Measurements from ENCODE around the gene DNASE1L2.

Gene DNASE1L2

GRCh38 chr16:2204416-2205103 is 31.7 kb upstream of the DNASE1L2 start:
- DNase-seq = peak; percentile 39

- peak; percentile 99 for DNase-seq
Observed at GRCh38 chr16:2205104-2205966, 30.9 kb upstream of the DNASE1L2 start, which contains the start of gene MLST8. Gene MLST8, plus strand, starts transcription at chr16:2205454. Its CDS starts 632 bp downstream, at chr16:2206086.

GRCh38 chr16:2205967-2206313 is 30.3 kb upstream of the DNASE1L2 start:
- no peak for DNase-seq

GRCh38 chr16:2206420-2206779 is 29.8 kb upstream of the DNASE1L2 start:
- no peak for DNase-seq

GRCh38 chr16:2206780-2207433 is 29.3 kb upstream of the DNASE1L2 start:
- DNase-seq = no peak

GRCh38 chr16:2207872-2208271 is 28.4 kb upstream of the DNASE1L2 start:
- no peak for DNase-seq

- DNase-seq = no peak
Observed at GRCh38 chr16:2208308-2208707, 27.9 kb upstream of the DNASE1L2 start.

- DNase-seq = no peak
Observed at GRCh38 chr16:2208772-2209171, 27.5 kb upstream of the DNASE1L2 start.

GRCh38 chr16:2209258-2210008 is 26.8 kb upstream of the DNASE1L2 start:
- DNase-seq = no peak

GRCh38 chr16:2210009-2210332 is 26.3 kb upstream of the DNASE1L2 start:
- DNase-seq = no peak

- DNase-seq = no peak
Observed at GRCh38 chr16:2210386-2211365, 25.6 kb upstream of the DNASE1L2 start, which contains the start of gene BRICD5. Gene BRICD5, minus strand, starts transcription at chr16:2210863. Its CDS starts 30 bp downstream, at chr16:2210833.

GRCh38 chr16:2211923-2212347 is 24.3 kb upstream of the DNASE1L2 start:
- no peak for DNase-seq

- DNase-seq = no peak
Observed at GRCh38 chr16:2212362-2213324, 23.6 kb upstream of the DNASE1L2 start.

- DNase-seq = peak; percentile 72
Observed at GRCh38 chr16:2213817-2214718, 22.2 kb upstream of the DNASE1L2 start.

- DNase-seq = no peak
Observed at GRCh38 chr16:2214719-2214968, 21.6 kb upstream of the DNASE1L2 start, which contains the start of gene PGP. Gene PGP, minus strand, starts transcription at chr16:2214840. Its CDS starts 63 bp downstream, at chr16:2214777.

GRCh38 chr16:2216330-2216729 is 19.9 kb upstream of the DNASE1L2 start:
- DNase-seq = no peak

GRCh38 chr16:2223221-2223941 is 12.9 kb upstream of the DNASE1L2 start, which contains the start of gene E4F1:
Gene E4F1, plus strand, starts transcription at chr16:2223591. Its CDS starts 23 bp downstream, at chr16:2223614.
- DNase-seq = peak; percentile 92

- no peak for DNase-seq
Observed at GRCh38 chr16:2223942-2224486, 12.2 kb upstream of the DNASE1L2 start.

All from right kidney (tissue), 1 donor.